HK-2 (cell line): ENCODE data around the gene TTLL11.

ENCODE experiments used
- DNase-seq: peaks from one replicate; pipeline ENCODE4 v3.0.0-alpha.2; 2018; ENCODE audit not compliant: unreplicated experiment

TTLL11 gene

DNA sequence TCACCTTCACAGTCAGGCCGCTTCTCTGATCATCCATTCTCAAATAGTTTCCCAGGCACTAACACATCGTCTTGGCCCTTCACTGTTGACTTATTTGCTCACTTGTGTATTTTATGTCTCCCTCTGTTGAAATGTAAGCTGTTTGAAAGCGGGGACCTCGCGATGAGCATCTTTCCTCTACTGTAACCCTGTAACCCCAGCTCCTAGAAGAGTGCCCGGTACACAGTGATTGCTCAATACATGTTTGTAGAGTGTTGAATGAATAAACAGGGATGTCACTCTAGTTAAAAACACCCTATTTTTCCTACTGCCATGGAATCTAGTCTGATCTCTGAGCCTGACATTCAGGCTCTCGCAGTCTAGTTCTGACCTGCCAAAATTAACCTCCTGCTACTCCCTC lies 150.8 kb downstream of the TTLL11 start:
- DNase-seq: no peak

GRCh38 chr9:121939643-121940042 lies 153.5 kb downstream of the TTLL11 start:
- no peak for DNase-seq

DNA sequence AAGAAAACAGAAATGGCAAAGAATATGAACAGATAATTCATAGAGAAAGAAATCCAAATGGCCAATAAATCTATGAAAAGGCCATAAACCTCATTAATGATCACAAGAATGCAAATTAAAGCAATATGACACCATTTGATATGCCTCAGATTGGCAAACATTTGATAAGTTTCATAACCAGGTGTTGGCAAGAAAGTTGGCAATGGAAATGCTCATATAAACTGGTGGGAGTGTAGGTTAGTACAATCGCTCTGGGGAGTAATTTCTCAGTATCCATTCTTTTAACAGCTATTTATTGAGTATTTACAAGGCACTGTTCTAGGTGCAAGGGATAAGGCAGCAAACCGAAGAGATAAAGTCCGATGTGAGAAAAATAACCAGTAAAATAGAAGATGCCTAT lies 154.5 kb downstream of the TTLL11 start:
- no peak for DNase-seq

DNA sequence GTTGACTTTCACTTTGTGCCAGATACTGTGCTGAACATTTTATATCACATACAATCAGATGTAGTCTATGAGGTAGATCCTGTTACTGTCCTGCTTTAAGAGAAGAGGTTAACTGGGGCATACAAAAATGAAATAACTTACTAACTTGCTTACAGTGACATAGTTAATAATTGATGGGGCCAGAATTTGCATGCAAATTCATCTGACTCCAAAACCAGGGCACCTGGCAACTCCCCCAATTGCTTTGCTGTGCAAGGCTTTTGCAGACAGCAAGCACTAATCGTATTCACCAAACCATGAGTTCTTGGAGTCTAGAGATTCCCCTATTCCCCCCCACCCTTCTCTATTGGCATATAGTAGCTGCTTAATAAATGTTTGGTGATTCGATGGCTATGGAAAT lies 155.9 kb downstream of the TTLL11 start:
- DNase-seq: no peak

GRCh38 chr9:121935739-121936138 lies 157.4 kb downstream of the TTLL11 start:
- no peak for DNase-seq

DNA sequence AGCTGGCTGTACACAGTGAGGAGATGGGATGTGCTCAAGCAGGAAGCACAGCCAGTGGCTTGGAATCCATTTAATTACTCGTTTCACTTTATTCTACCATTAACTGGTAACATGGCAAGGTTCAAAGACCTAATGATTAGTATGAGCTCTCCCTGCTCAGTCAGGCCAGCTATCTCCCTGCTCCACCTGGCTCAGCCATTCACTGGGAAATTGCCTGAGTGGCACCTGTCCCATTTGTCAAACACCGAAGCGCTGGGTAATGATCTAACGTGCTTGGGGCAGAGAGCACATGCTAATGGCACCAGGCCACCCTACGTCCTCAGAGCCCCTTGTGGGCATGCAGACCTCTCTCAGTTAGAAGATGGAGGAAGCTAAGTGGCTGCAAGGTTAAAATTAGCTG lies 162.2 kb downstream of the TTLL11 start:
- no peak for DNase-seq

DNA sequence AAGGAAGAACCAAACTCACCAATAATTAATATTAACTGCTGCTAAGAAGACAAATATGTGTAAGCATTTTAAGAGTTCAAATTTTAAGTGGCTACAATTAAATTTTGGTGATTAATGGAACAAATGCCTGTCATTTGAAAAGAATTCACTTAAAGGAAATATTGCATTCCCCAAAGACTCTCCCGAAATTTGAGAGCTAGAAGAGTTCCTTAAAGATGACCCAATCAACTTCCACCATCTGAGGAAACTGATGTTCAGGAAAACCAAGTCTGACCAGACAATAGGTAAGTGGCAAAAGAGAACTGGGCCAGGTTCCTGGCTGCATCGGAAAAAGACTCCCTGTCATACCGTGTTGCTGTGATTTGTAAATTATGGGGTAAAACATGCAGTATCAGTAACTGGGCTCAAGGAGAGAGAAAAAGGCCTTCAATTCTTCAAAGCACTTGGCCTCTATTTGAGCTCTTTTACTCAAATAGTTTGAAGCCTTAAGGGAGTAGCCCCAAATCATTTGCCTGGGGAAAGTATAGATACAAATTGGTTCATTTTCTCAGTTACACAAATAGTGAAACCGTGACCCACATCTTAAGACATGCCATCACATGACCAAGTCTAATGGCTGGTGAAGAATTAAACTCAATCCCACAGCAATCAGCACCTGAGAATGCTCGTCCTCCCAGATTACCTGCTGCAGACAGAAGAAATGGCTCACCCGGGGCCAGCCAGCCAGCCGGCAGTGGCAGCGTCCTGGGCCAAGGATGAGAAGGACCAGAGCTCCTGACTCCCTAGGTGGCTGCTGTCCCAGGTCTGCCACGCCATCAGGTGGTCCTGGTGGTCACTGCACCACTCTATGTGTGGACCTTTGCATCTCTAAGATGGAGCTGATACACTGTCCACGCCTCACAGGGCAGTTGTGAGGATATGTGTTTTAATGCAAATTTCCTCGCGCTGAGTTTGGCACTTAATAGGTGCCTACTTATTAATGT lies 162.9 kb downstream of the TTLL11 start:
- DNase-seq: no peak

DNA sequence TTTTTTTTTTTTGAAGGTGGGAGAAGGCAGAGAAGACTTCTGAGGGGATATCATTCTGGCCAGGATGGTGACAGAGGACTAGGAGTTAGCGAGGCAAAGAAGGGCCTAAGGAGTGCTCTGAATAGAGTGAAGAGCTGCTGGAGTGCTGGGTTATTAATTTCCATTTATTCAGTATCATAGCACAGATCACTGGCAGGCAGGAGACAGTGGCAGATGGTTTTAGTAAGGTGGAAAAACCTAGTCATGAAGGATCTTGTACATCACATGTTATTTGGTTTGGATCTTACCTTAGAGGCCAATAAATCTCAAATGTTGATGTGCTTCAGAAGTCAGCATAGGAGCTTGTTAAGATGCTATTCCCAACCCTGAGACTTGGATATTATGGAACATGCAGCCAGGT lies 165.5 kb downstream of the TTLL11 start:
- no peak for DNase-seq

DNA sequence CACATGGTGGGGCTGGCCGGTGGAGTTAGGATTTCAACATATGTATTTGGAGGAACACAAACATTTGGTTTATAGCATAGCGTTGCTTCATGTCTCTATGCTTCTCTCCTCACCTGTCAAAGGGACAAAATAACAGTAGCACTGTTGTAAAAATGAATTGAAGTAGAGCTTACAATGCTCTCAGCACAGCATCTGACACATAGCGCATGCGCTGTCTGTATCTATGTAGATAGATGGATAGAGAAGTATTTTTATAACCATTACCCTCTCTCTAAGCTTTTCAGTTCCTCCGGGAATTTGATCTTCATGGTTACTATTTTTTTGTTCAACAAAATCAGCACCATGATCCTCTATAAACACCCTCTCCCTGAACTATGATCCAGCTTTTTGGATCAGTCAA lies 166.0 kb downstream of the TTLL11 start:
- no peak for DNase-seq

- DNase-seq: no peak
These were observed 166.7 kb downstream of the TTLL11 start for GRCh38 chr9:121926351-121926801.

GRCh38 chr9:121925935-121926334 lies 167.2 kb downstream of the TTLL11 start:
- DNase-seq: no peak

DNA sequence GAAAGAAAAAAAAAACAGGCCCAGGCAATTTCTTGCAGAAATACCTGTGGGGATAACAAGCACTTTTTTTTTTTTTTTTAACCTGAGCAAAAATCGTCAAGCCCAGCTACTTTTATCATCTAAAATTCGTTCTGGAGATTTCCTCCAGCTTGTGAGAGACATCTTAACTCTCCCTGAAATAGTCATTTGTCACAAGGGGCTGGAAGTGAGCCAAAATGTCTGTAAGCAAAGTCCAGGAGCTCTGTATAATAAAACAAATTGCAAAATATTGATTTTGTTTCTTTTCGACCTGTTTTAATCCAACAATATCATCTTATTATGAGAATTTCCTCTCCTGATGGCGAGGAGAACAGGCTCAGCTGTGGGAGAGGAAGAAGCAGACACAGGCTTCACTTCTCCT lies 168.4 kb downstream of the TTLL11 start:
- DNase-seq: no peak

GRCh38 chr9:121921444-121921843 lies 171.7 kb downstream of the TTLL11 start:
- DNase-seq: no peak

GRCh38 chr9:121917375-121918335 lies 175.5 kb downstream of the TTLL11 start:
- DNase-seq: no peak

GRCh38 chr9:121915304-121915625 lies 177.8 kb downstream of the TTLL11 start:
- DNase-seq: no peak

- DNase-seq: no peak
These were observed 178.4 kb downstream of the TTLL11 start for GRCh38 chr9:121914604-121915303.

DNA sequence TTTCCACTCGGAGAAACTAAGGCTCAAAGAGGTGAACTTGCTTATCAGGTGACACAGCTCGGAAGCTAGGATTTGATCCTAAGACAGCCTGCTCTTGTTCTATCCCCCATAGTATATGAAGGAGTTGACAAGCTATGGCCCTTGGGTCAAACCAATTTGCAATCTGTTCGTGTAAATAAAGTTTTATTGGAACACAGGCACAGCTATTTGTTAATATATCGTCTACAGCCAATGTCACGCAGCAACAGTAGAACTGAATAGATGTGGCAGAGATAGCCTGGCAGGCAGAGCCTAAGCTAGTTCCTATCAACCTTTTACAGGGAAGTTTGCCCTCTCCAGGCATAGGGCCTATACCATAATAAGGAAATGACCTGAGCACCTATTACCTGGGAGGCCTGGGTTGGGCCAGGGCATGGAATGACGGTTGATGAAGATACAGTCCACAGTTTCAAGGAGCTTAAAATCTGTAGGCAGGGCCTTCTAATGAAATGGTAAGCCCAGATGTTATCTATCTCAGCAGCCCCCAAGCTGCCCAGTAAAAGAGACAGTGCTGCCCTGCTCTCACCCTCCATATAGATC lies 179.0 kb downstream of the TTLL11 start:
- DNase-seq: no peak

DNA sequence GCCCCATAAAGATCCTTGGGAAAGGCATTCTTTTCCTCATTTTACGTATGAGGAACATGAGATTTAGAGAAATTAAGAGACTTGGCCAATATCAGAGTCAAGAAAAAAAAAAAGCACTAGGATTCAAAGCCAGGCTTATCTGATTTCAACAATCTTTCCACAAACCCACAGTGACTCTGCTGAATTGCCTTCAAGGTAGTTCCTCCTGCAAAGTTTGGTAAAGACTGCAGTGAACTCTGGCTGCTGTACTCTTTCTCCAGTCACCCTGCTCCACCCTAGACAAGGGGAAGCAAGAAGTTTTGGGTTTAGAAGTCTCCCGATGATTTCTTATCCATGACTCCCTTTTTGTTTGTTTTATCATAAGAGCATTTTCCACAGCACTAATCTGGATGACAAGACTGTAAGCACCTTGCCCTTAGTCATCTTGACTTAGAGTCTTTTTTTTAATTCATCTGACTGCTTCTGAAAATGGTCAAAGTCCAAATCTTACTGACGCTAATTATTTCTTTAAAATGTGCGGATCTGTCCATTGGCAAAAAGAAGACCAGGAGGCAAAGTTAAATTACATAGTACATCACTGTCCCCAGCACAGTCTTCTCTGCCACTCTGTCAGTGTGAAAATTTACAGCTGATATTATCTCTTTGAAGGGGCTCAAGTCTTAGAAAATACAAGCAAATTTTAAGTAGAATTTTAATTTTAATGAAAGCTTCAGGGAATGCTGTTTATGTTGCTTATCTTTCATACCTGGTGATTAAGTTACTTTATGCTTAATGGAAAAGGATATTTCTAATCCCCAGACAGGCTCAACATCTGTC lies 180.1 kb downstream of the TTLL11 start:
- DNase-seq: no peak

DNA sequence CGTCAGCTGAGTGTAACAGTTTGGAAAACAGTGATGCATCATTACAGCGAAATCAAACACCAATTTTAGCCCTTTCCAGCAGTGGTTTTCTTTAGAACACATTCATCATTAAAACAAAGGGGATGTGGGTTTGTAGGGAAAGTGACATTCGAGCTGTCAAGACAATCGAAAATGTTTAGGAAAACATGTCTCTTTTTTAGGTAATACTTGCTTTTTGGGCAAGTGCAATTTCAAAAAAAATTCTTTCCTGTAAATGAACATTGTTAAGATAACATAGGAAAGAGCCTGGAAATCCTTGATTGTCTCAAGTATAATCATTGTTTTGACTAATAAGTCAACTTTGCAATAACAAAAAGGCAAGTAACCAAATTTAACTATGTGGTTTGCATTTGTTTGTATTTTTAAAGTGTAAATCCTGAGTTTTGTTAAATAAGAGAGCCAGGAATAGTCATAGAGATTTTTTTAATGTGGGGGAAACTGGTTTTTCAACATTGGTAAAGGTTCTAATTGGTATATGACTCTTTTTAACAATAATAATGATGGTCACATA lies 182.5 kb downstream of the TTLL11 start:
- DNase-seq: no peak

DNA sequence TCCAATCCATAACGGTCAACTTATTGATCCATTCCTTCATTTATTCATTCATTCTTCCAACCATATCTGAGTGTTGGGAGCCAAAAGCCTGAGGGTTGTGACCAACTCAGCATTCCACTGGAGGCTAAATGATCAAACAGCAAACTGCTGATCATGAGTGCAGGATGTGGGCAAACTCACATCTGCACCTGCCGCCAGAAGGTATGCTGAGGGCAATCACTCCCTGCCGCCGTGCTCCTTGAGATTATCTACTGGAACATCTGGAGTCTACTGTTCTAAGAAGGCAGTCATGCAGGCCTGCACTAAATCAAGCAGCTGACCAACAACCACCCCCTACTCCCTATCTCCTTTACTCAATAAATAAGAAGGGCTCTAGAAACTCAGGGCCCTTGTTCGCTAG lies 184.0 kb downstream of the TTLL11 start:
- DNase-seq: no peak
